GM12864 (cell line): Measurements from ENCODE around the gene HSD17B13.

Source experiments
- DNase-seq: peaks from one replicate; pipeline ENCODE4 v3.0.0-alpha.2; 2011; ENCODE audit warnings: low read depth
- H3K4me3 ChIP-seq: 2 replicates; pipeline ENCODE4 v1.5.1; 2011; ENCODE audit warnings: mild to moderate bottlenecking, low read depth, low read length, control low read depth
- CTCF ChIP-seq: IDR thresholded peaks from 2 replicates; pipeline ENCODE4 v1.5.1; 2011; ENCODE audit warnings: low read depth, mild to moderate bottlenecking, moderate library complexity, low read length, control low read depth, inconsistent platforms; ENCODE audit errors: missing control alignments

Gene HSD17B13

GRCh38 chr4:87322754-87323153 lies at the start of gene HSD17B13:
Gene HSD17B13, minus strand, starts transcription at chr4:87322882. Its CDS starts 41 bp downstream, at chr4:87322841.
- no peak for DNase-seq
- no peak within 1 kb of the TSS for H3K4me3 ChIP-seq
- no peak for TF ChIP-seq CTCF

- DNase-seq = no peak
- no peak overlapping the region for H3K4me3 ChIP-seq
- TF ChIP-seq CTCF = no peak
These were observed 47.4 kb upstream of the HSD17B13 start for GRCh38 chr4:87370068-87370467.

- no peak overlapping the region for H3K4me3 ChIP-seq
- TF ChIP-seq CTCF = no peak
- DNase-seq = no peak
These were observed 44.0 kb upstream of the HSD17B13 start for GRCh38 chr4:87366521-87367162.

GRCh38 chr4:87365348-87365747 lies 42.7 kb upstream of the HSD17B13 start:
- no peak overlapping the region for H3K4me3 ChIP-seq
- no peak for DNase-seq
- no peak for TF ChIP-seq CTCF

GRCh38 chr4:87363552-87363951 lies 40.9 kb upstream of the HSD17B13 start:
- H3K4me3 ChIP-seq = no peak overlapping the region
- no peak for TF ChIP-seq CTCF
- no peak for DNase-seq

GRCh38 chr4:87360338-87360935 lies 37.8 kb upstream of the HSD17B13 start:
- DNase-seq = no peak
- no peak overlapping the region for H3K4me3 ChIP-seq
- TF ChIP-seq CTCF = no peak

- no peak for DNase-seq
- TF ChIP-seq CTCF = no peak
These were observed 36.6 kb upstream of the HSD17B13 start for GRCh38 chr4:87359258-87359657.

More at GRCh38 chr4:87359258-87359657, 36.6 kb upstream of the HSD17B13 start:
- H3K4me3 ChIP-seq = no peak overlapping the region
